Activated T-cell treated with anti-CD3 and anti-CD28 coated beads, Interleukin-2, amount 50 U/mL, for 1 hour (primary cell): Measurements from ENCODE around the gene LRIG1.

Experiments
- DNase-seq: peaks from one replicate; pipeline ENCODE4 v3.0.0-alpha.2; 2020

LRIG1 gene

DNA sequence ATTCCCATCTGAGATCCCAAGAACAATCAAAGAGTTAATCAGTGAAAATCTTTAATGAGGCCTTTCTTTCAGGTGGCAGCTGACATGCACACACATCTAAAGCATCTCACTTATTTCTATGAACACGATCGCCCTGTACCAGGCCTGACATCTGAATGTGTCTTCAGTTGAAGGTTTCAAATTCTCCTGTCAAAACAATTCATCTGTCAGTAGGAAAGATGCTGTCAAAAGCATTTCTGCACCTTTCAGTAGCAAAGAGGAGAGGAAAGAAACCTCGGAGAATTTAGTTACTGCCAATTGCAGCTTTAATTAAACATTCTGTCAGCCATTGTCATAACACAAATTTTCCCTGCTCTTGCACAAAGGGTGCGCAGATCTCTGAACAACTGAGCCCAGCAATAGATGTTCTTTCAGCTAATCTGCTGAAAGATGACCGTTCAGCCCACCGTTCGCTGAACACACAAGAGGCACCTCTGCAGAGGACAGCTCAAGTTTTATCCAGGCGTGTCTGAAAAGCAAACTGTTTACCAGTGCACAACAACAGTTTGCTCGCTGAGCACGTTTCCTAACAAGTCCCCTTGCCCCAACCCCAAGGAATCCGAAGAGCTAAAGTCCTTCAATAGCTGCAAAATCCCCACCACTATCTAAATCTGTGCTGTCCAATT lies 34.1 kb downstream of the LRIG1 start:
- no peak for DNase-seq

- DNase-seq = no peak
These were observed 35.2 kb downstream of the LRIG1 start for GRCh38 chr3:66465587-66465986.

GRCh38 chr3:66465034-66465433 lies 35.8 kb downstream of the LRIG1 start:
- DNase-seq = no peak

DNA sequence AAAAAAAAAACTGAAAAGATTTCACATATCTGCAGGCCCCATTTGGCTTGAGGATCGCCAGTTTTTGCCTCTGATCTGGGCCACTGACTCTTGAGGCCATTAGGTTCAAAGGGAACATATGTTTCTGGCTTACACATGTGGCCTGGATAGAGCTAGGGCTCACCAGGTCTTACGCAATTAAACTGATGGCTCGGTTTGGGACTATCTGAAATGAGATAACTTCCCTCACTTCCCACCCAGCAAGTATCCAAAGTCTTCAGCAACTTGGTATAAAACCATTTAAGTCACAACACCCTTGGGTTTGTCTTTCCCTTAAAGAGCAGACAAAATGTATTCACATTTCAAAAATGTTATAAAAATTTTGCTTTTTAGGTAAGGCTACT lies 36.3 kb downstream of the LRIG1 start:
- no peak for DNase-seq

DNA sequence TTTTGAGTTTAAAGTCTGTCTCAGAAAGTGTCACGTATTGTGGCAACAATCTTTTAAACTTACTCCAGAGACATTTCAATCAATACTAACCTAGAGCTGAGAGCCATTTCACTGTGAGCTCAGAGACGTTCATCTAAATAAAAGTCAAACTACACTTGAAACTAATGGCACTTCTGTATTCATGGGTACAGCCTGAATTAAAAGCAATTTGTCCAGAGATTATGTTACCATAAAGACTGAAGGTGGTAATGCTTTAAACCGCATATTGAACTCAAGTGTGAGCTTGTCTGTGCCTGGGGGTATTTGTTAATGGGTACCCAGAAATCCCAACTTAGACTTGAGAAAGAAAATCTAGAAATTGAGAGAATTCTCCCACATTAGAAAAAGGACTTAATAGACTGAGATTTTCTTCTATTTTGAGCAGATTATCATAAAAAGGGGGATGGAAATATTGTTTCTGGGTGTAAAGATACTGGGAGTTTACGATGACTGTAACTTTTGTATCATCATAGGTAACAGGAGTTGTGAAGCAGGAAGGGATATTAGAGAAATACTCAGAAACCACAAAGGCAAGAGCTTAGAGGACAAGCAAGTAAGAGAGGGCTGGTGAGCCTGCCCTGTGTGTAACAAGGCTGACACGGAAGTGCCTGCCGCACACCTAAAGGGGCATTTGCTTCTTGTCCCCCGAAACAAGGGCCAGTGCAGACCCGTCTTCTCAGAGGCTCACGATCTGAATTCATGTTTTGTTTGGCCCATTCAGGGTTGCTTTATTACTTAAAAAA lies 36.9 kb downstream of the LRIG1 start:
- no peak for DNase-seq

DNA sequence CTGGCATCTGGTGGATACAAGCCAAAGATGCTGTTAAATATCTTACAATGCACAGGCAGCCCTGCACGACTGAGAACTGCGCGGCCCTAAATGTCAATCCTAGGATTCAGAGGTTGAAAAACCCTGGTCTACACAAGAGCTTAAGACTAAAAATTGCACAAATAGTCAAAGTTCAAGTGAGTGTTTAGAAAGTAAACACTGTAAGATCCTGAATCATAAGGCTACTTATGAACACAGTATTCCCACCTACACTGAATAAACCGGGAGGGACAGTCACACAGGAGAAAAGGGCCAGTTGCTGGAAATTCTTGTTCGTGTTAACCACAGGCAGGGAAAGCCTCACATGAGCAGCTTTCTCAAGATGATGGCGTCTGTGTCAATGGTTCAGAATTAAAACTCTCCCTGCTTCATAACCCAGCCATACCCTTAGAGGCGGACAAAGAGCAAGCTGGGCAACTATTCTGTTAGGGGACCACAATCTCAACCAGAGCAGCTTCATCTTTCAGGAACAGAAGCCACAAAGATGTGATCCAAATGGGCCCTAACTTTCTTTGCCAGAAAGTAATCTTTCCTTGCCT lies 37.7 kb downstream of the LRIG1 start:
- no peak for DNase-seq

DNA sequence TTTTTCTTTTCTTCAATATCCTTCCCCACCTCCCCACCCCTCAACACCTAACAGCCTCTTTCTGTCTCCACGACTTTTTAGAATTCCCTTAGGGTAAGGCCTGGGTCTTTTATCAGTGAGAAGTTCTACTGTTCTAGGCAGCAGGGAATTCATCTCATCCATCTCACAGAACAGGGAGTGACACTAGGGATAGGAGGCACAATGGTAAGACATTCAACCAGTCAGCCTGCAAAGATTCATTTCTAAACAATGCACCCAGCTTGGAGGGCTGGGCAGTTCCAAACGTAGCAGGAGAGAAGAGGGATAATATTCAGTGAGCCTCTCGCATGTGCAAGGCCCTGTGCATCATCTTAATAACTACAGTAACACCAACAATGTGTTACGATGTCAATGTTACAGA lies 43.6 kb downstream of the LRIG1 start:
- DNase-seq = no peak

- no peak for DNase-seq
These were observed 44.1 kb downstream of the LRIG1 start for GRCh38 chr3:66456711-66457173.

DNA sequence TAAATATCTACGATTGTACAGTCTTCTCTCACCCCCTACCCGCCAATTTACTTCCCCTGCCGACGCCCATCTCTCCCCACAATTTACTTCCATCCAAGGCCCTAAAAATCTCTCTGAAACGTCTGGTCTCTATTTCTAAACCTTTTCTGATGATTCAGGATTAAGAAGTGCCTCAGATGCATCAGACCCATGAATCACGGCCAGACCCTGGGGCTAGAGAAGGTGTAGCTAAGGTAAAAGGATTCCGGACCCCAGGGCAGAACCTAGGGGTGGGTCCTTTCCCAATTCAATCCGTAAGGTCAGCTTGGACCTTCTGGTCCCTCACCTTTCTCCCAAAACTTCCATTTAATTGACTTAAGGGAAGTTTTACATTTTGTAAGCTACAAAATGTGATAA lies 46.4 kb downstream of the LRIG1 start:
- DNase-seq = no peak

DNA sequence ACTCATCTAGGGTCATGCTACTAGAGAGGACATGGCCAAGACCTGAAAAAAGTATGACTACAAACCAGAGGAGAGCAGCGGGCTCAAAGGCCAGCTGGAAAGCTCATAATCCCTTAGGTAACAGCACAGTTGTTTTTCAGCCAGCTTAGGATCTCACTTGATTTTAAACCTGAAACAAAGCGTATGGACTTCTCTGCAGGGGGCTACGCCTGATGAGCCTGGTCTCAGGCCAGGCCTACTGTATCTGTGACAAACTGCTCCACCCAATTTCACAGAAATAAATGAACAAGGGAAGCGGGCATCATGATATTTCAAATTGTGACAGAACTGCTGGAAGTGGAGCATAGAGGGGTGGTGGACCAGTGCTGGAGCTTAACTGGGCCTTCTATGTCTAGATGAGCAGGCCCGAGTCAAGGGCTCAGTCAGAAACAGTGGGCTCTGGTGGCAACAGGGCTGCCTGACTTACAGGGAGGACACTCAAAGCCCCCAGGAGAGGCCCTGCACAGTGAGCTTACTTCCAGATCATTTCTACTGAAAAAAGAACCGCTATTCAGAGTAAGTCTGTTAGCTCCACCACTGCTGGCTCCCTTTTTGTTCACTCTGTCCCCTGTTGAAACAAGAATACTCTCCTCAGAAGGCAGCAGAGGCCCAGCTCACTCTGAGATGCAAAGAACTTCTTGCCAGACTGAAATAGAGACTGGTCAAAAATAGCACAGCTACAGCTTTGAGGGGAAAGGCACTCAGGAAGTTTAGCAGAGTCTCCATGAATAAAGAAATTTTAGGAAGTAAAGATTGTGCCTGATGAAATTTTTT lies 47.0 kb downstream of the LRIG1 start:
- no peak for DNase-seq

- no peak for DNase-seq
These were observed 48.4 kb downstream of the LRIG1 start for GRCh38 chr3:66452303-66453011.

DNA sequence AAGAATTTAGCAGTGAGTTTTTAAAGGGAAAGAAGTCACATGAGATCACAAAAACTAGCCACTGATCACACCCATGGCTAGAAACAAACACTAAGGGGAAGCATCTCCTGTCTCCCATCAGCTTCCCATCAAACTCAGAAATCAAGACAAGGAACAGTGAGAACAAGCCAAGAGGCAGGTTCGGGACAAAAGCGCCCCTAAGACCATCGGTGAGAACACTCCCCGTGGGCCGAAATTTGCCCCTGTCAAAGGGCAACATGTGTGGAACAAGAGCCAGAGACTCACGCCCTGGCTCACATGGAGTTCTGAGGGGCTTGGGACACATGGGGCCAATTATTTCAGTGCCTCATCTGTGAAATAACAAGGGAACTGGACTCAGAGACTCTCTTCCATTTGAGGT lies 49.1 kb downstream of the LRIG1 start:
- no peak for DNase-seq

GRCh38 chr3:66450390-66451022 lies 50.3 kb downstream of the LRIG1 start:
- no peak for DNase-seq

DNA sequence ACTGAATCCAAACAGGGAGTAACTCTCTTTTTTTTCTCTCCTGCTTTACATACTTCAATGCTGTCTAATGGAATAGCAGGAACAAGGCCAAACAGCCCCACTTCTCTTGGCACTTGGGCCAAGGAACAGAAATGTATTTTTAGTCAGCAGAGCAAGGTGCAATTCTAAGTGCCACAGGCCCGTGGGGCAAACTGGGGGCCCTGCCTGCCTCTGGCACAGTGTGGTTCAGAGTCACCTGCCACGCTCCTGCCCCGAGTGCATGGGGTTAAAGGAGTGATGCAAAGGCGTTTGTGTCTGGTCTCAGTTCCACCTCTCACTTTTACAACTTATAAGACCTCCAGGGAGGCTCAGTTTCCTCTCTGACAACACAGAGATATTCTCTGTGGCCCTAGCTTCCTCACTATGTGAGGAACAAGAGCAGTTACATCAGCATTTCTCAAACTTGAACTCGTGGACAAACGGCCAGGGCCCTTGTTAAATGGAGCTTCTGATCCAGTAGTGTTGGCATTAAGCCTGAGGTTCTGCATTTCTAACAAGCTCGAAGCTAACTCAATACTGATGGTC lies 51.3 kb downstream of the LRIG1 start:
- DNase-seq = no peak

DNA sequence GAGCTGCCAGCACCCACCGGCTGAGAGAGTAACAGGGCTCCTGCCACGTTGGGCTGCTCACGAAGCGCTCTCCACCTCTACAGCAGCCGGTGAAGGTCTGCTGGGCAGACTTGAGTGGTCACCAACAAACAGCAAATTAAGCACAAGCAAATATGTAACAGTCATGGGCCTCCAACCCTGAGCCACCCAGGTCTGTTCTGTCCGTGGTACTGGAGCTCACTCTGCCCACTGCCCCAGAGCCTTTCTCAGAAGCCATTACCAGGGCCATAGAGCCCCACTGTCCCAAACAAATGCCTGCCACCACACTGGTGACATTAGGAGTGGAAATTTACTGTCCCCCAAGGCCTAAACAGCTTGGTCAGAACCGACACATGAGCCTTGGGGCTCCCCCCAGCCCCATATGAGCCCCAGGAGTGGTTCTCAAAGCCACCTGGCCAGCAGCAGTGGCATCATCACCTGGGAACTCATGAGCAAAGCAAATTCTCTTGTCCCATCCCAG lies 56.6 kb downstream of the LRIG1 start:
- DNase-seq = no peak

DNA sequence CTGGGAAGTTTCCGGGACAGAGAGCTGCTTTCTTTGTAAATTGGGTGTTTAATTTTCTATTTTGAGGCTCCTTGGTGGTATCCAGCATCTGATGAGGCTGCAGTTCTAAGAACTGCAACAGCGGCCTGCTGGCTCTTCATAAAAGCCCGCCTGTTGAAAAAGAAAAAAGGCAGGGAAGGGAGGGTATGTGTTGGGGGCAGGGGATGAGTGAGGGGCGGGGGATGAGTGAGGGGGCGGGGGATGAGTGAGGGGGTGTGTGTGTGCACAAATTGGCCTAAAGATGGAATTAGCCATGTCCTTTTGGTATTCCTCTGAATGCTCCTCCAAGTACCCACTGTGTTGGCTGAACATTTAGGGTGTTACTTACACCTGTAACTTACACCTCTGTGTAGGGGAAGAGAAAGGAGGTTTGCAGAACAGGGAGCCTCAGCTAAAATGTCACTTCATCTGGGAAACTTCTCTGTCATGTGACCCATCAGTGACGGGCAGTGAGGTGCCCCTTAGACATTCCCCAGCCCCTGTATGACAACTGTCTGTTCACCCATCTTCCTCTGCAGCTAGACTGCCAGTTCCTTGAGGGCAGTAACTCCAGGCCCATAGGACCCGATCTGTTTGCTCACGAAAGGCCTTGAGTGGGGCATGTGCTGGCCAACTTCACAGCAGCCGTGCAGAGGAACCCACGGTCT lies 57.6 kb downstream of the LRIG1 start:
- DNase-seq = no peak

DNA sequence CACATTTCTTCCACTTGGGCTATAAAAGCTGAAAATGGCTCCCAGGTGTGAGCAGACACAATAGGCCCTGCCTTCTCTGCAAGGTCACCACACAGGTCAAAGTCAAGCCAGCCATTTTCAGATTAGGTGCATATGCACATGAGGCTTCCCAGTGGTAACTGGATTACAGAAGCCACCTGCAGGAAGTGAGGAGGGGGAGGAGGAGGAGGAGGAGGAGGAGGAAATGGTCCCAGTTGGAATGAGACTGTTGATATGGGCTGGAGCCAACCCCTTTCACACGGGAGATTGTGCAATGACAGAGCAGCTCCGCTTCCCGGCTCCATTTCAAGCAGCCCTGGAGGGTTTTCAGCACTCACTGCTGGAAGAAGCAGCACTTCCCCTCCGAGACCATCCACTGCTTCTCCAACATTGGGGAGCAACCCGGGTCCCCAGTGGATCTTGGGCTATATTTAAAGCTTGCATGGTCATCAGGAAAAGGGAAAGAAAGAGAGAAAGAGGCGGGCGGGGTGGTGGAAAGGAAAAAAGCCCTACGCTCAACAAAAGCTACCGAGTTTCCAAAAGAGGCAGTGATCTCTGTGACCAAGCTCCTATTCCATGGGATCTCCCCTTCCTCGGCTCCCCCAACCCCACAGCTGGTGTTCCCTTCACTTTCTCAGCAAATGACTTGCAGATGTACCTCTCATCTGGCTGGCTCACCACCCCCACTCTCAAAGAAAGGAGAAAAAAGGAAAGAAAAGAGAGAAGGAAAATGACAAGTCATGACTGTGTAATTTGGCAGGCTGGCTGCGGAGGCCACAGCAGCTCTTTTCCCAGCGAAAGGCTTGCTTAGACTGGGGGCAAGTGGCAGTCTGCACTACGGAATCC lies 58.3 kb downstream of the LRIG1 start:
- DNase-seq = no peak

- DNase-seq = no peak
These were observed 59.1 kb downstream of the LRIG1 start for GRCh38 chr3:66441692-66442091.

DNA sequence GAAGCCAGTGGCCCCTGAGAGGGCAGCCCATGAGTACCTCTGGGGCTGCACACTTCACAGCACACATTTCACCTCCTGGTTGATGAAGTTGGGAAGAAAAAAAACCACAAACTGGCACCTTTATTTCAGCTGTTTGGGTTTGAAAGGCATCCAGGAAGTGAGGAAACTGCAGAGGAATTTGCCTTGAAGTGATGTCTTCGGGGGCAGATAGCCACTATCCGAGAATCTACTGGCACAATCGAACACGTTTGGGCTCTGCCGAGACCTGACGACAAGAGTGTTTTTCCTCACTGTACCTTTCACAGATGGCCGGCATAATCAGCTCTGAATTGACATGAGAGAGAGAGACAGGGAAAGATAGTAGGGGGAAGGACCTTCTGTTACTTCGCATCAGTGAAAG lies 59.7 kb downstream of the LRIG1 start:
- DNase-seq = no peak
